ENCODE results near the gene SH2B3. TPM values are rescaled to one million over a fixed set of nuclear protein-coding genes. Genes with fewer than 3 reads are reported as not detected.
A peak's percentile ranks its signal among the peaks of the same experiment; 100 is the strongest.

The SH2B3 gene
- total and polyA plus RNA-seq, 8 donors, result 19.2 to 42.0 (median 22.5) TPM

DNA sequence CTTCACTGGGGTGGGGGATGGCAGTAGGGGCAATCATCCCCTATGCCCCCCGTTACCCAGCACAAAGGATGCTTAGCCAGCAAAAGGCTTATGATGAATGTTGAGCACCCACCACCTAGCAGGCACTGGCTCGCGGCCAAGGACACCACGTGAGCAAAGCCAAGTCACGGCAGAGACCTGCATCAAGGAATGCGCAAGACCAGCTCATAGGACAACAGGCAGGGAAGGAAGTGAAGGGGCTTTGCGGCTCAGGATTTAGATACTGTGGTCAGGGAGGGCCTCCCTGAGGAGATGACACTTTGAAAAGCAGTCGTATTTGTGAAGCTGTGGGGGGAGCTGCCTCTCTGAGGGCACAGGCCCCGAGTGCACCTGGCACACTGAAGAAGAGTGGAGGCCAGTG lies 32.8 kb downstream of the SH2B3 start:
- peak overlapping the region; percentile 44 to 68 for H3K27ac ChIP-seq
- peaks cover 23 to 100% of the 10 kb centered on the region in 2 donors for H3K4me1 ChIP-seq
- ATAC-seq, result peak; percentile 1
- intact Hi-C loops (cut with DNase I), result no loop called here
- H3K4me3 ChIP-seq, result no peak overlapping the region
- TF ChIP-seq, protein P1, sequence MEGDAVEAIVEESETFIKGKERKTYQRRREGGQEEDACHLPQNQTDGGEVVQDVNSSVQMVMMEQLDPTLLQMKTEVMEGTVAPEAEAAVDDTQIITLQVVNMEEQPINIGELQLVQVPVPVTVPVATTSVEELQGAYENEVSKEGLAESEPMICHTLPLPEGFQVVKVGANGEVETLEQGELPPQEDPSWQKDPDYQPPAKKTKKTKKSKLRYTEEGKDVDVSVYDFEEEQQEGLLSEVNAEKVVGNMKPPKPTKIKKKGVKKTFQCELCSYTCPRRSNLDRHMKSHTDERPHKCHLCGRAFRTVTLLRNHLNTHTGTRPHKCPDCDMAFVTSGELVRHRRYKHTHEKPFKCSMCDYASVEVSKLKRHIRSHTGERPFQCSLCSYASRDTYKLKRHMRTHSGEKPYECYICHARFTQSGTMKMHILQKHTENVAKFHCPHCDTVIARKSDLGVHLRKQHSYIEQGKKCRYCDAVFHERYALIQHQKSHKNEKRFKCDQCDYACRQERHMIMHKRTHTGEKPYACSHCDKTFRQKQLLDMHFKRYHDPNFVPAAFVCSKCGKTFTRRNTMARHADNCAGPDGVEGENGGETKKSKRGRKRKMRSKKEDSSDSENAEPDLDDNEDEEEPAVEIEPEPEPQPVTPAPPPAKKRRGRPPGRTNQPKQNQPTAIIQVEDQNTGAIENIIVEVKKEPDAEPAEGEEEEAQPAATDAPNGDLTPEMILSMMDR (IDR thresholded peaks at IDR 0.05), result no peak
- no peaks in the 10 kb centered on the region for H3K9me3 ChIP-seq
- DNase-seq, result peak in 1 of 4 donors; percentile 85
- H3K36me3 ChIP-seq, result peaks cover 0 to 24% of the 10 kb centered on the region in 2 donors
- no peaks in the 10 kb centered on the region for H3K27me3 ChIP-seq

GRCh38 chr12:111439657-111440151 lies 34.0 kb downstream of the SH2B3 start:
- no peak for ATAC-seq
- peaks cover 0 to 30% of the 10 kb centered on the region in 2 donors for H3K36me3 ChIP-seq
- H3K9me3 ChIP-seq, result no peaks in the 10 kb centered on the region
- no peaks in the 10 kb centered on the region for H3K27me3 ChIP-seq
- peak in 1 of 4 donors; percentile 27 for DNase-seq
- peak overlapping the region; percentile 2 to 38 for H3K27ac ChIP-seq
- no peak overlapping the region for H3K4me3 ChIP-seq
- intact Hi-C loops (cut with DNase I), result no loop called here
- peaks cover 23 to 100% of the 10 kb centered on the region in 2 donors for H3K4me1 ChIP-seq
- TF ChIP-seq, protein P1 (IDR thresholded peaks at IDR 0.05), result no peak

- intact Hi-C loops (cut with DNase I), result no loop called here
- DNase-seq (peak in 1 of 4 donors; percentile 31), ATAC-seq (no peak)
- H3K4me3 ChIP-seq, result no peak overlapping the region
- peaks cover 19 to 100% of the 10 kb centered on the region in 2 donors for H3K4me1 ChIP-seq
- TF ChIP-seq, protein P1 (IDR thresholded peaks at IDR 0.05), result no peak
- peaks cover 0 to 35% of the 10 kb centered on the region in 2 donors for H3K36me3 ChIP-seq
- no peaks in the 10 kb centered on the region for H3K27me3 ChIP-seq
- H3K27ac ChIP-seq, result peak overlapping the region; percentile 2 to 38
- no peaks in the 10 kb centered on the region for H3K9me3 ChIP-seq
Measured at GRCh38 chr12:111440152-111440551, 34.4 kb downstream of the SH2B3 start.

DNA sequence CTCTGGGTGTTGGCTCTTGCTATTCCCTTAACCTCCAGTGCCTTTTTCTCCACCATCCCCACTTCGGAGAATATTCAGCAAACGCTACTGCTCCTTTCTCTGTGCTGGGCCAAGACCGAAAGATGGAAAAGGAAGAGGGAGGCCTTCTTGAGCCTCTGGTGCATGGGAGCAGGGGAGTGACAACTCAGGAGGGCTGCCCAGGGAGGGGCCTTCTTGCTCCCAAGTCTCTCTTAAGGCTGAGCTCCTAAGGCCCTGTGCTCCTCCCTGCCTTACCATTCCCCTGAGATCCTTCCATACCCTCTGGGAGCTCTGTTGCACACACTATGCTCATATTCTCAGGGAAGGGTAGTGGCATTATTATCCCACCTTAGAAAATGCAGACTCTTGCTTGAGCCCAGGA lies 34.9 kb downstream of the SH2B3 start:
- DNase-seq (no peak), ATAC-seq (no peak)
- intact Hi-C loops (cut with DNase I), result no loop called here
- Histone ChIP-seq H3K9me3 (no peaks in the 10 kb centered on the region), H3K4me3 (no peak overlapping the region), H3K27me3 (no peaks in the 10 kb centered on the region), H3K4me1 (peaks cover 19 to 100% of the 10 kb centered on the region in 2 donors), H3K27ac (peak overlapping the region in 1 of 2 donors; percentile 38), H3K36me3 (peaks cover 0 to 35% of the 10 kb centered on the region in 2 donors)
- TF ChIP-seq, protein P1 (IDR thresholded peaks at IDR 0.05), result no peak

- H3K4me3 ChIP-seq, result no peak overlapping the region
- intact Hi-C loops (cut with DNase I), result no loop called here
- H3K4me1 ChIP-seq, result peaks cover 18 to 100% of the 10 kb centered on the region in 2 donors
Measured at GRCh38 chr12:111441107-111441928, 35.6 kb downstream of the SH2B3 start.

More at GRCh38 chr12:111441107-111441928, 35.6 kb downstream of the SH2B3 start:
- H3K27ac ChIP-seq, result peak overlapping the region in 1 of 2 donors; percentile 82
- no peaks in the 10 kb centered on the region for H3K9me3 ChIP-seq
- H3K36me3 ChIP-seq, result peaks cover 0 to 38% of the 10 kb centered on the region in 2 donors
- DNase-seq, result peak in 1 of 4 donors; percentile 13
- no peak for ATAC-seq
- no peaks in the 10 kb centered on the region for H3K27me3 ChIP-seq
- TF ChIP-seq, protein P1 (IDR thresholded peaks at IDR 0.05), result no peak
